Measurements from ENCODE around the gene ZNF524.

GRCh38 chr19:55586976-55587668 lies 13.0 kb upstream of the ZNF524 start:
- TF ChIP-seq TAF1 (IDR thresholded peaks at IDR 0.05; ENCODE audit: borderline replicate concordance, insufficient read depth, low read length): peak; percentile 16; the same call in 1 of the 2 replicates
- TF ChIP-seq POLR2AphosphoS5 (IDR thresholded peaks at IDR 0.05; ENCODE audit: low read depth, low read length): peak; percentile 74
- no peak for TF ChIP-seq SIN3A (IDR thresholded peaks at IDR 0.05; ENCODE audit: borderline replicate concordance, insufficient read depth, low read length)
